GM12891 (cell line): ENCODE measurements around the gene C5orf24.

Experiments used
- DNase-seq: peaks from one replicate; pipeline ENCODE4 v3.0.0; 2011; ENCODE audit warnings: low spot score; ENCODE audit not compliant: insufficient read length
- FAIRE-seq: peaks from 2 replicates; lab custom pipeline; 2011; peaks lifted over from hg19 to GRCh38; lab: Jason Lieb, UNC
- PAX5 ChIP-seq: IDR thresholded peaks from 2 replicates; pipeline ENCODE4 v1.6.1; 2011; ENCODE audit warnings: low read length, moderate library complexity, mild to moderate bottlenecking; ENCODE audit not compliant: insufficient read depth, severe bottlenecking
- POLR2A ChIP-seq: IDR thresholded peaks from 2 replicates; pipeline ENCODE4 v1.6.1; 2011; ENCODE audit warnings: low read depth, low read length, control low read depth
- POLR2AphosphoS5 ChIP-seq: IDR thresholded peaks from 2 replicates; pipeline ENCODE4 v1.6.1; 2011; ENCODE audit warnings: low read depth, low read length, control low read depth
- POU2F2 ChIP-seq: IDR thresholded peaks from 2 replicates; pipeline ENCODE4 v1.6.1; 2011; ENCODE audit warnings: low read depth, mild to moderate bottlenecking, control low read depth, low read length, moderate library complexity
- SPI1 ChIP-seq: IDR thresholded peaks from 2 replicates; pipeline ENCODE4 v1.6.1; 2011; ENCODE audit warnings: low read depth, low read length, control low read depth
- TAF1 ChIP-seq: IDR thresholded peaks from 2 replicates; pipeline ENCODE4 v1.6.1; 2011; ENCODE audit warnings: low read depth, low read length, control low read depth

Gene C5orf24

DNA sequence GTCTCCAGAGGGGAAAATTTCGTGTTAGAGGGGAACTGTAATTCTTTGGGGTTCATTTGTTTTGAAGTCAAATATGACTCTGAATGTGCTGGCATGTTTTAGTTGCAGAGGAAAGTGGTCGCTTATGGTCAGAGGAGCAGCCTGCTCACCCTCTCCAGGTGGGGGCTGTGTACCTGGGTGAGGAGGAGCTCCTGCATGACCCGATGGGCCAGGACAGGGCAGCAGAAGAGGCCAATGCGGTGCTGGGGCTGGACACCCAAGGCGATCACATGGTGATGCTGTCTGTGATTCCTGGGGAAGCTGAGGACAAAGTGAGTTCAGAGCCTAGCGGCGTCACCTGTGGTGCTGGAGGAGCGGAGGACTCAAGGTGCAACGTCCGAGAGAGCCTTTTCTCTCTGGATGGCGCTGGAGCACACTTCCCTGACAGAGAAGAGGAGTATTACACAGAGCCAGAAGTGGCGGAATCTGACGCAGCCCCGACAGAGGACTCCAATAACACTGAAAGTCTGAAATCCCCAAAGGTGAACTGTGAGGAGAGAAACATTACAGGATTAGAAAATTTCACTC lies 41.9 kb downstream of the C5orf24 start:
- no peak for FAIRE-seq
- DNase-seq: no peak
- TF ChIP-seq POU2F2 (no peak), POLR2A (no peak), PAX5 (no peak), TAF1 (no peak), SPI1 (no peak), POLR2AphosphoS5 (no peak)

DNA sequence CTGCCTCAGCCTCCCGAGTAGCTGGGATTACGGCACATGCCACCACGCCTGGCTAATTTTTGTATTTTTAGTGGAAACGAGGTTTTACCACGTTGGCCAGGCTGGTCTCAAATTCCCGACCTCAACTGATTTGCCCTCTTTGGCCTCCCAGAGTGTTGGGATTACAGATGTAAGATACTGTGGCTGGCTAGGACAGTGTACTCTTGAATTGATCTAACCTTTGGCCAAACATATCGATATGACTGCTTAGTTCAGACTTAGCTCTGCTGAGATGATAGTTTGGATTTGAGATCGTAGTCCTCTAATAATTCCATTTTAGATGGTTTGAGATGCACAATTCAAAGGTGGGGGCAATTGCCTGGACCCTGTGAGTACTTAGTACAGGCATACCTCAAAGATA lies 43.6 kb downstream of the C5orf24 start:
- FAIRE-seq (no peak), DNase-seq (no peak)
- TF ChIP-seq PAX5 (no peak), TAF1 (no peak), POLR2A (no peak)

DNA sequence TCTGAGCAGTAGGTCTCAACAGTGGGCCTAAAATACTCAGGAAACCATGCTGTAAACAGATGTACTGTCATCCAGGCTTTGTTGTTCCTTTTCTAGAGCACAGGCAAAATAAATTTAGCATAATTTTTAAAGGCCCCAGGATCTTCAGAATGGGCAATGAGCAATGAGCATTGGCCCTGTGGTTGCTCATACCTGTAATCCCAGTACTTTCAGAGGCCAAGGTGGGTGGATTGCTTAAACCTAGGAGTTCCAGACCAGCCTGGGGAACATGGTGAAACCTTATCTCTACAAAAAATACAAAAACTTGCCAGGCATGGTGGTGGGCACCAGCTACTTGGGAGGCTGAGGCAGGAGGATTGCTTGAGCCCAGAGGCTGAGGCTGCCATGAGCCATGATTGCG lies 45.7 kb downstream of the C5orf24 start:
- TF ChIP-seq POLR2AphosphoS5 (no peak), POU2F2 (no peak)
- no peak for DNase-seq
- FAIRE-seq: no peak

DNA sequence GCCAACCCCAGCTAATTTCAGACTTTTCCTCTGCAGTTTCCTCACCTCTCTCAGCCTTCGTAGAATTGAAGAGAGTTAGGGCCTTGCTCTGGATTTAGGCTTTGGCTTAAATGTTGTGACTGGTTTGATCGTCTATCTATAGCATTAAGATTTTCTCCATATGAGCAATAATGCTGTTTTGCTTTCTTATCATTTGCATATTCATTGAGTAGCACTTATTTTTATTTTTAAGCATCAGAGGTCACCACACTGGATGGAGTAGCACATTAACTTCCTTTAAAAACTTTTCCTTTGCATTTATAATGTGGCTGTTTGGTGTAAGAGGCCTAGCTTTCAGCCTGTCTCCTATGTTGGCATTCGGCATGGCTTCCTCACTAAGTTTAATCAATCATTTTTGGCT lies 46.5 kb downstream of the C5orf24 start:
- no peak for FAIRE-seq
- TF ChIP-seq POLR2AphosphoS5 (no peak), POU2F2 (peak; percentile 85)
- DNase-seq: no peak

DNA sequence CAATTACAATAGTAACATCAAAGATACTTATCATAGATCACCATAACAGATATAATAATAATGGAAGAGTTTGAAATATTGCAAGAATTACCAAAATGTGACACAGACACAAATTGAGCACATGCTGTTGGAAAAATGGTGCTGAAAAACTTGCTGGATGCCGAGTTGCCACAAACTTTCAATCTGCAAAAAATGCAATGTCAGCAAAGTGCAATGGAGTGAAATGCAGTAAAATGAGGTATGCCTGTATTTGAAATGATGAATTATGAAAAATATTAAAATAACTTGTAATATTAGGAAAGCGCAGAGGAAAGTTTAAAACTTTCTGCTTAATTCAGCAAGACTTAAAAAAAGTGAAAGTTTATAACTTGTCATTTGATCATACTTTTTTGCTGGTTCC lies 47.2 kb downstream of the C5orf24 start:
- FAIRE-seq (no peak), DNase-seq (no peak)
- TF ChIP-seq POLR2AphosphoS5: no peak
- TF ChIP-seq POU2F2: no peak
- TF ChIP-seq PAX5: no peak
- TF ChIP-seq POLR2A: no peak
- no peak for TF ChIP-seq SPI1
- TF ChIP-seq TAF1: no peak

DNA sequence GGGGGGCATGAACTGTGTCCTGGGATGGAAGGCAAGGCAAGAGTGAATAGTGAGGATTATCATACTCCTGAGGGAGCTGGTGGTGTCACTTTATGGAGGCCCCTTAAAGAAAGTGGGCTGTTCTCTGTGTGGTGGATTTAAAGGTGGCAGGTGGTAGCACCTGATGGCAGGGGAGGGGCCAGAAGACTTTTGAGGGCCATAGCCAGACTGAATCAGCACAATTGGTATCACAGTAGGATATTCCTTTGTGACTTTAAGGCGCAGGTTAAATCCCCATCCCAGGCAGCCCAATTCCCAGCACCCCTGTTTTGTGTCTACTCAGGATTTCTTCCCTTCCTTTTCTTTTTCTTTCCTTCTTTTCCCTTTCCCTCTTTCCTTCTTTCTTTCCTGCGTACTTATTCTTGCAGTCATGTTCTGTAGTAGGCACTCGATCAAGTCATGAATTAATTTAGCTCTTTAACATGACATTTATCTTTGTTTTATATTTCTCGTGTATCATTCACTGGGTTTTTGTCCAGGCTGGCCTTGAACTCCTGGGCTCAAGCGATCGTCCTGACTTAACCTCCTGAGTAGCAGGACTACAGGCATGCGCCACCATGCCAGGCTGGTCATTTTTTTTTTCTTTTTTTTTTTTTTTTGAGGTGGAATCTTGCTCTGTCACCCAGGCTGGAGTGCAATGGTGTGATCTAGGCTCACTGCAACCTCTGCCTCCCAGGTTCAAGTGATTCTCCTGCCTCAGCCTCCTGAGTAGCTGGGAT lies 48.2 kb downstream of the C5orf24 start:
- FAIRE-seq (no peak), DNase-seq (no peak)
- TF ChIP-seq PAX5: no peak
- TF ChIP-seq TAF1: no peak
- no peak for TF ChIP-seq POLR2A
- TF ChIP-seq POU2F2: no peak
- TF ChIP-seq SPI1: no peak
- no peak for TF ChIP-seq POLR2AphosphoS5

DNA sequence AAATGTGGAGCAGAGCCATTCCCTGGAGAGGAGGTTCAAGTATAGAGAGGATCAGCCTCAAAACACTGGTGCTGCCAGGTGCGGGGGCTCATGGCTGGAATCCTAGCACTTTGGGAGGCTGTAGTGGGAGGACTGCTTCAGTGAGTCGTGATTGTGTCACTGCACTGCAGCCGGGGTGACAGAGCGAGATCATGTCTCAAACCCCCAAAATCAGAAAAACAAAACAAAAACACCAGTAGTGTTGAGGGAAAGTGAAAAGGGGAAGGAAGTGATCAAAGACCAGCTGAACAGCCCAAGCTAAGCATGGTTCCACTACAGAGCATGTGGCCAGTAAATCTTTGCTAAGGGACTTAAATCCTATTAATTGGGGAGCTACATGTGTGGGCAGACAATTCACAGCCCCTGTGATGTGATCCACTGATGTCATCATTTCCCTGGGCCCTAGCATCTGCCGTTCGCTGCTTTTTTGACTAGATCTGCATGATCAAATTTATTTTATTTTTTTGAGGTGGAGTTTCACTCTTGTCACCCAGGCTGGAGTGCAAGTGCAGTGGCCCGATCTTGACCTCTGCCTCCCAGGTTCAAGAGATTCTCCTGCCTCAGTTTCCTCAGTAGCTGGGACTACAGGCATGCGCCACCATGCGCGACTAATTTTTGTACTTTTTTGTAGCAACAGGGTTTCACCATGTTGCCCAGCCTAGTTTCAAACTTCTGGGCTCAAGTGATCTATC lies 56.5 kb downstream of the C5orf24 start:
- no peak for DNase-seq
- no peak for TF ChIP-seq PAX5
- TF ChIP-seq POLR2AphosphoS5: 0 out of 2 replicates have a peak, but pooled peaks have one; percentile 16
- peak; percentile 91 for TF ChIP-seq SPI1
- FAIRE-seq: peak; percentile 89

DNA sequence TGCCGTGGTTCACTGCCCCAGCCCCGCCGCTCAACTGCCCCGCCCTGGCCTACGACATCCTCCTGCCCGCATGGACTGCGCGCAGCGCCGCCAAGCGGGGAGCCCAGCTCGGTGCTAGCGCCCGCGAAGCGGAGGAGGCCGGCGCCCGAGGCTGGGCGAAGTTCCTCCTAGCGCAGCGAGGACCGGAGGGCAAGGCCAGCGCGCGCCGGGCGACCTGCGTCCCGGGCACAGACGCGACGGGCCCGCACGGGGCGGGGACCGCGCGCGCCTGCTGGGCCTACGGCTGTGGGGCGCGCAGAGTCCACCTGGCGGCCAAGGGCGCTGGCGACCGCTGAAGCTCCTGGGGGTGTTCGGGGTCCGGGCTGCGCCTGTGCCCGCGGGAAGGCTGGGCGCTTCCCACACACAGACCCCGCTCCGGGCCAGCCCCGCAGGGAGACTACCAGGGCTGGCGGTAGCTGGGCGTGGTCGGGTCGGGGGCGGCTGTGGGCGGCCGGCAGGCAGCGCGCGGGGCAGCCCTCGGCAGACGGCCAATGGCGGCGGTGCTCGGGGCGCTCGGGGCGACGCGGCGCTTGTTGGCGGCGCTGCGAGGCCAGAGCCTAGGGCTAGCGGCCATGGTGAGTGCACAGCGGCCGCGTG lies 59.0 kb downstream of the C5orf24 start, which contains the start of gene PCBD2:
Gene PCBD2, plus strand, starts transcription at position 522 of the 636 bp plus-strand sequence. Its CDS starts 9 bp downstream, at position 531.
- peak; percentile 89 for FAIRE-seq
- peak; percentile 91 for TF ChIP-seq PAX5
- TF ChIP-seq POLR2A: peak; percentile 64; the same call in 1 of the 2 replicates
- TF ChIP-seq POLR2AphosphoS5: peak; percentile 71; the same call in 1 of the 2 replicates
- peak; percentile 34; the same call in 1 of the 2 replicates for TF ChIP-seq TAF1
- no peak for TF ChIP-seq SPI1
- peak; percentile 70 for TF ChIP-seq POU2F2
- DNase-seq: peak; percentile 74

DNA sequence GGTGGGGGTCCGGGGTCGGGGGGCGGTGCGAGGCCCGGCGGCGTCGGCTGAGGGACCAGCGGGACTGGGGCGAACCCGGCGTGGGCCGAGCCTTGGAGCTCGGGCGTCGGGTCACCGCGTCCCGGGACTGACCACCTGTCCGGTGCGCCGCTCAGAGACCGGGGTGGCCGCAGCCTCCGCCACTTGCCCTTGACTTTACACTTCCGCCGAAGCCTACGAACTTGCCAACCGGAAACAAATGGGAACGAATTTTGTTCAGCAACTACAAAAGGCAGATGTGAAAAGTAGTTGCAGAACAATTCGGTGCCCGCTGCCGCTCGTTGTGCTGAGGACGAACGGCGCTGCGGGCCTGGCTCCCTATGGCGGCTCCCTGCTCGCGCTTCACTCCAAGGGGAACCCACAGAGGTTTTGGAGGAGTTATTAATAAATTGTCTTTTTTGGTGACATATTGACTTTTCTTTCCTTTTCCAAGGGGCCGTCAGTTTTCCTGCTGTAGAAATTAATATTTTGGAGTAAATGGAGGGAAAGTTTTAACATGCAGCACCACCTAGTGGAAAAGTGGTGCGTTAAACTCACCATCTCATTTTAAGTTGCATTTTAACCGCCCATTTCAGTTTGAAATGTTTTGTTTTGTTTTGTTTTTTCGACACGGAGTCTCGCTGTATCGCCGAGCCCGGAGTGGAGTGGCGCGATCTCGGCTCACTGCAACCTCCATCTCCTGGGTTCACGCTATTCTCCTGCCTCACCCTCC lies 59.7 kb downstream of the C5orf24 start:
- FAIRE-seq (peak; percentile 13), DNase-seq (peak; percentile 32)
- TF ChIP-seq TAF1 (no peak), POU2F2 (peak; percentile 3; the same call in 1 of the 2 replicates)
